Pancreas (tissue), 10 donors: ENCODE measurements around the gene CLDND2. TPM values are rescaled to one million over a fixed set of nuclear protein-coding genes. Genes with fewer than 3 reads are reported as not detected.
A peak's percentile ranks its signal among the peaks of the same experiment; 100 is the strongest.

Experiments
- ATAC-seq, 4 donors: fragments of 200-7000 bp; cut with Tn5 transposase; one replicate each; pipeline versions ENCODE4 v1.8.0 to v1.9.1; 2020; ENCODE audit warnings: mild to moderate bottlenecking in 4 of 4, moderate library complexity in 4 of 4
- DNase-seq, 6 donors: peaks; one replicate each; pipeline ENCODE4 v3.0.0-alpha.2; 2020
- FAIRE-seq: peaks from 2 replicates; lab custom pipeline; 2012; peaks lifted over from hg19 to GRCh38; lab: Jason Lieb, UNC
- H3K27ac ChIP-seq, 4 donors: fragments of 200-600 bp; sonication (generic); 1 replicate in 3 of 4; 2 replicates in 1 of 4; pipeline versions ENCODE4 v1.5.0 to v1.8.0; 2020
- H3K27me3 ChIP-seq, 4 donors: fragments of 200-600 bp; one replicate each; pipeline ENCODE4 v1.8.0; 2021
- H3K36me3 ChIP-seq, 3 donors: fragments of 200-600 bp; sonication (generic) in 1 of 3; one replicate each; pipeline versions ENCODE4 v1.5.0 to v1.8.0; 2020 to 2021
- H3K4me1 ChIP-seq, 3 donors: fragments of 200-600 bp; one replicate each; pipeline ENCODE4 v1.8.0; 2021
- H3K4me3 ChIP-seq, 4 donors: fragments of 200-600 bp; sonication (generic) in 2 of 4; one replicate each; pipeline versions ENCODE4 v1.5.0 to v1.8.0; 2020 to 2021
- H3K9me3 ChIP-seq, 4 donors: fragments of 200-600 bp; one replicate each; pipeline ENCODE4 v1.8.0; 2021
- WGBS, 2 donors: extraction: QIAGEN DNeasy Blood & Tissue Kit; methylation state at CpG; one replicate each; pipeline ENCODE4 v1.1.7; 2013; 5-methylcytosine and 5-hydroxymethylcytosine counted together
- intact Hi-C, 3 donors: fragments of 100-400 bp; cut with DNase I; formaldehyde crosslinking; loops; one replicate each; pipeline versions ENCODE4 v1.11.1 to v1.14.2; 2022
- polyA plus RNA-seq, 2 donors: library from polyadenylated mRNA; stranded (reverse); fragments of 200-250 nt; gene quantifications; one replicate each; pipeline ENCODE4 v1.2.3, GENCODE V29; 2013
- total RNA-seq, 6 donors: library from RNA; stranded (reverse); fragmentation: NEBNext Ultra II Directional in 4 of 6; extraction: Animal tissue kit (Norgen Biotek cat#: 25700) in 4 of 6; gene quantifications; one replicate each; pipeline versions ENCODE4 v1.2.1 to v1.2.4, GENCODE V29; 2021 to 2023
- TF ChIP-seq, protein P1 (sequence below), 4 donors: fragments of 200-600 bp; sonication (generic) in 3 of 4; IDR thresholded peaks; one replicate each; pipeline versions ENCODE4 v1.5.0 to v1.8.0; 2021; ENCODE audit warnings: antibody characterized with exemption in 4 of 4
- donor health status: healthy with polysubstance abuse.
- donor health status: DM: no; HTN: no; CAD: no; lungs with moderate emphysema.
- donor health status: DM: no; HTN: no; CAD: no.
- donor health status: control.
- donor health status: control.
- donor health status: Bipolar disorder and iron deficiency.
- donor health status: DM: yes; HTN: yes; CAD: no.
- donor health status: DM: no; HTN: no; CAD: no.
- donor health status: DM: no; HTN: no; CAD: no.
- donor health status: DM: yes; HTN: yes; CAD: no.

CLDND2 gene
- total and polyA plus RNA-seq, 8 donors: 0.46 to 7.7 (median 0.83) TPM; not detected in 1

DNA sequence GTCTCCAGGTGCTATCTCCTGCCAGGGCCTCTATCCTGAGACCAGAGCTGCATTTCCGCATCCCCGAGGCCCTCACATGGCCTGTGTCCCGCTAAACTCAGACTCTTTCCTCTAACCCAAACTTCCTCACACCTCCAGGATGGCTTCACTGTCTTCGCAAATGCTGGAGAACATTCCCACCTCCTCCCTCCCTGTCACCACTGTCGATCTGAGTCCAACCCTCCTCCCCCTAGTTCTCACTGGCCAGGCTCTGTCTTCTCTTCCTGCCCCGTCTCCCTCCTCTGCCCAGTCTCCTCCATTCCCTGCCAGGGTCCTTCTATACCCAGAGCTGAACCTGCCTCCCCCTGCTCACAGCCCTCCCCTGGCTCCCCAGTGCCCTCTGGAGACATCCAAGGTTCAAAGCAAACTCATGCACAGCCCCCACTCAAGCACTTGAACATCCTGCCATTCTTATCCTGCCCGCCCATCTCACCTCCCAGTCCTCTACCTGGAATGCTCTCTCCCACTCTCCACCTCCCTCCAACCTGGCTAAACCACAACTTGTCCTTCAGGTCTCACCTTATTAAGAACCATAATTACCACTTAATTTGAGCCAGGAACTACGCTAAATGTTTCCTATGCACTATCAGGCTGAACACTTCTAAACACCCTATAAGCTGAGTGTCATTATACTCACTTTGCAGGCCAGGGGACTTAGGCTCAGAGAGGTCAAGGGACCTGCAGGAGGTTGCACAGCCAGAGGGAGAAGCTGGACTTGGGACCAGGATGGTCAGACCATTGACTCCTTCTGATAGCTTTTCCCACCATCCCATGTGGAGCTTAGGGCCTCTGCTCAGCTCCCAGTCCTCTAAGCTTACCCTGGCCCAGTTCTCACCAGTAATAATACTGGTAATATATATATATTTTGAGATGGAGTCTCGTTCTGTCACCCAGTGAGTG is 25.9 kb downstream of the CLDND2 start:
- DNase-seq (no peak), ATAC-seq (no peak), FAIRE-seq (no peak)
- TF ChIP-seq, protein P1, sequence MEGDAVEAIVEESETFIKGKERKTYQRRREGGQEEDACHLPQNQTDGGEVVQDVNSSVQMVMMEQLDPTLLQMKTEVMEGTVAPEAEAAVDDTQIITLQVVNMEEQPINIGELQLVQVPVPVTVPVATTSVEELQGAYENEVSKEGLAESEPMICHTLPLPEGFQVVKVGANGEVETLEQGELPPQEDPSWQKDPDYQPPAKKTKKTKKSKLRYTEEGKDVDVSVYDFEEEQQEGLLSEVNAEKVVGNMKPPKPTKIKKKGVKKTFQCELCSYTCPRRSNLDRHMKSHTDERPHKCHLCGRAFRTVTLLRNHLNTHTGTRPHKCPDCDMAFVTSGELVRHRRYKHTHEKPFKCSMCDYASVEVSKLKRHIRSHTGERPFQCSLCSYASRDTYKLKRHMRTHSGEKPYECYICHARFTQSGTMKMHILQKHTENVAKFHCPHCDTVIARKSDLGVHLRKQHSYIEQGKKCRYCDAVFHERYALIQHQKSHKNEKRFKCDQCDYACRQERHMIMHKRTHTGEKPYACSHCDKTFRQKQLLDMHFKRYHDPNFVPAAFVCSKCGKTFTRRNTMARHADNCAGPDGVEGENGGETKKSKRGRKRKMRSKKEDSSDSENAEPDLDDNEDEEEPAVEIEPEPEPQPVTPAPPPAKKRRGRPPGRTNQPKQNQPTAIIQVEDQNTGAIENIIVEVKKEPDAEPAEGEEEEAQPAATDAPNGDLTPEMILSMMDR (IDR thresholded peaks at IDR 0.05): no peak
- no peak overlapping the region for H3K27ac ChIP-seq
- intact Hi-C loops: no loop called here
- H3K4me3 ChIP-seq: no peak overlapping the region
- H3K27me3 ChIP-seq: no peaks in the 10 kb centered on the region
- 42 to 45% methylated on average over 9 of the region's 9 CpGs for WGBS, 2 donors
- no peaks in the 10 kb centered on the region for H3K9me3 ChIP-seq
- no peaks in the 10 kb centered on the region for H3K36me3 ChIP-seq
- H3K4me1 ChIP-seq: peaks cover 0 to 5% (median 5%) of the 10 kb centered on the region in 3 donors

DNA sequence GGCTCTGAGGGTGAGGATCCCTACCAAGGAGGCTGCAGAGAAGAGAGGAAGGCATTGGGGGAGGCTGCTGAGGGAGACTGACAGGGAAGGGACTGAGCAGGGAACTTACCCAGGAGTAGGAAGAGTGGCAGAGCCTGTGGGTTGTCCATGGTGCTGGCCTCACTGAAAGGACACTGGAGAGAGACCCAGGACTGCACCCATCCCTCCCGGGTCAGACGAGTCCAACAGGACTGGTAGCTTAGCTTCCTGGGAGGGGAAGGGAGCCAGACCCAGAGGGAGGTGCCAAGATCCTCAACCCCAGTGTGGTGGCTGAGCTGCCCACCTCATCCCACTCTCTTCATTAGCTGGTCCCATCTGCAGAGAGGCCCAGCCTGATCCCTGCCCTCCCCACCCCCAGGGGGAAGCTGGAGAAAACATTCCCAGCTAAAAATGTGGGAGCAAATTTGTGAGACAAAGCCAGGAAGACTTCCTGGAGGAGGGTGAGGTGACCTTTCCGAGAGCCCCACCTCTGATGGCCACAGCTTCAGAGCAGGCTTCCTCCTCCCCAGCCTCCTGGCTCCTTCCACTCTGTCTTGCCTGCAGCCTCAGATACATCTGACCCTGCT is 26.7 kb downstream of the CLDND2 start, which contains the start of gene VSIG10L:
Gene VSIG10L, minus strand, starts transcription at position 164 of the 605 bp plus-strand sequence. Its CDS starts 15 bp downstream, at position 149.
- no peak within 1 kb of the TSS for H3K27ac ChIP-seq
- no peak for DNase-seq
- WGBS, 2 donors: 22 to 39% methylated on average over 2 to 3 of the region's 3 CpGs
- FAIRE-seq: no peak
- intact Hi-C loops: no loop called here
- no peak for ATAC-seq
- TF ChIP-seq, protein P1 (IDR thresholded peaks at IDR 0.05): no peak
- H3K9me3 ChIP-seq: no peaks in the 10 kb centered on the region
- no peaks in the 10 kb centered on the region for H3K27me3 ChIP-seq
- no peaks in the 10 kb centered on the region for H3K36me3 ChIP-seq
- peaks cover 0 to 5% (median 5%) of the 10 kb centered on the region in 3 donors for H3K4me1 ChIP-seq
- no peak within 1 kb of the TSS for H3K4me3 ChIP-seq

DNA sequence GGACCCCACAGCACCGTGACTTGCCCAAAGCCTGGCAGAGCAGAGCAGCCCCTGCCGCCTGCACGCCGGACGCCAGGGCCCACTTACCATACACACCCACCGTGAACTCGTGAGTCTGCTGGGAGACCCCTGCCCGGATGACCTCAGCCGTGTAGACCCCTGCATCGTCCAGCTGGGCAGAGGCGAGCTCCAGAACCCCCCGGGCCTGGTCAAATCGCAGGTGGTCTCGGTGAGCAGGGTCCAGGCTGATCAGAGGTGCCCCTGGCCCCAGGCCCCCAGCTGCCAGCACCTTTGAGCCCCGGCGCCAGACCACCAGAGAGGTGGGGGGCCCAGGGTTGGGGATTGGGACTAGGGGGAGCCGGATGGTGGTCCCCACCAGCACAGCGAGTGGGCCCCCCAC is 27.7 kb downstream of the CLDND2 start:
- no peak overlapping the region for H3K27ac ChIP-seq
- no peaks in the 10 kb centered on the region for H3K36me3 ChIP-seq
- intact Hi-C loops: no loop called here
- H3K4me3 ChIP-seq: no peak overlapping the region
- FAIRE-seq (no peak), DNase-seq (peak in 1 of 6 donors; percentile 32), ATAC-seq (no peak)
- TF ChIP-seq, protein P1 (IDR thresholded peaks at IDR 0.05): no peak
- no peaks in the 10 kb centered on the region for H3K9me3 ChIP-seq
- 82 to 88% methylated on average over 18 of the region's 18 CpGs for WGBS, 2 donors
- H3K27me3 ChIP-seq: no peaks in the 10 kb centered on the region
- peaks cover 0 to 5% (median 5%) of the 10 kb centered on the region in 3 donors for H3K4me1 ChIP-seq

DNA sequence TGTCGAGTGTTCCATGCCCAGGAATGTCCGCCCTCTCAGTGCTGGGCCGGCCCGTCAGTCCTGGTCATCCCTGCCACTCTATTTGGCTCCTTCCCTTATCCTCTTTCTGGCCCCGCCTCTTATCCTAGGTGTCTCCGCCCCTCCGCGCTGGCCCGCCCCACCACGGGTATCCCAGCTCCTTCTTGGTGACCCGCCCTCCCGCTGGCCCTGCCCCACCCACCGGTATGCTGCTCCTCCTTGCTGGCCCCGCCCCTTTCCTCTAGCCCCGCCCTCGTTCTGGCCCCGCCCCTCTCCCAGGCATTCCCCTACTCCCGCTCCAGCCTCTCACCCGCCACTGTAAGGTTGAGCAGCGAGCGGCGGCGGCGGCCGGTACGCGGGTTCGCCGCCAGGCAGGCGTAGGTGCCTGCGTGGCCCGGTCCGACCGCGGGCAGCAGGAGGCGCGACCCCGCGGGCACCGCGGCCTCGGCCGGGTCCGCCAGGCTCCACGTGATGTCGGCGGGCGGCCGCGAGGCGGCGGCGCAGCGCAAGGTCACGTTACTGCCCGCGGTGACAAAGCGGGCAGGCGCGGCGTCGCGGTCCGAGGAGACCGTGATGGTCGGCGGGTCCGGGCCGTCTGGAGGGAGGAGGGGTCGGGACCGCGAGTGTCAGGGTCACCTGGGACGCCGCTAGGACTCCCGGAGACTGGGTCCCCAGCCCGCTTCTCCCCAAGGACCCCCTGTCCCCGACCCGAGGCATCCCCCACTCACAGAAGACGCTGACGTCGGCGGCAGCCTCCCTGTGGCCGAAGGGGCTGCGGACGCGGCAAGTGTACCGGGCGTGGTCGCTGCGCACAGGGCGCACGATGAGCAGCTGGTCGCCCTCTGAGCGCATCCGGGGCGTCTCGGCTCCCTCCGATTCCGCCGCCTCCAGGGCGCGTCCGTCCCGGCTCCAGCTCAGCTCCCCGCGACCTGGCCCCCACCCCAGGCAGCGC is 28.8 kb downstream of the CLDND2 start:
- peaks cover 0 to 5% (median 5%) of the 10 kb centered on the region in 3 donors for H3K4me1 ChIP-seq
- DNase-seq (peak; percentile 95 to 98 (median 97)), FAIRE-seq (no peak), ATAC-seq (peak; percentile 93 to 97 (median 95))
- no peaks in the 10 kb centered on the region for H3K27me3 ChIP-seq
- intact Hi-C loops: loop anchor here in 1 of 3 donors (10.0 kb wide), 1 partner anchor 85 kb away; no protein-coding TSS in a partner anchor
- H3K27ac ChIP-seq: peak overlapping the region in 1 of 4 donors; percentile 15
- H3K9me3 ChIP-seq: no peaks in the 10 kb centered on the region
- H3K4me3 ChIP-seq: peak overlapping the region; percentile 27 to 79 (median 52)
- TF ChIP-seq, protein P1 (IDR thresholded peaks at IDR 0.05): no peak
- WGBS, 2 donors: 4 to 5% methylated on average over 75 to 107 of the region's 107 CpGs
- H3K36me3 ChIP-seq: no peaks in the 10 kb centered on the region
